SU-DHL-6 (cell line): Measurements from ENCODE around the gene ZGPAT.

Experiments
- H2AFZ ChIP-seq: fragments of 200-600 bp; sonication (generic); 2 replicates; pipeline ENCODE4 v1.6.1; 2014; ENCODE audit warnings: low read depth, mild to moderate bottlenecking, moderate library complexity, mixed read lengths, antibody characterized with exemption, low read length; ENCODE audit not compliant: severe bottlenecking
- H3F3A ChIP-seq: fragments of 200-600 bp; shearing (Covaris generic); 2 replicates; pipeline ENCODE4 v1.6.0; 2016; ENCODE audit warnings: antibody characterized with exemption, mild to moderate bottlenecking; ENCODE audit not compliant: insufficient read depth
- H3K27ac ChIP-seq: fragments of 200-600 bp; sonication (generic); 2 replicates; pipeline ENCODE4 v1.5.1; 2016; ENCODE audit warnings: low read depth, mild to moderate bottlenecking, low read length, moderate library complexity, mixed read lengths
- H3K27me3 ChIP-seq: fragments of 200-600 bp; sonication (generic), shearing (Covaris generic); 2 replicates; pipeline ENCODE4 v1.6.0; 2014; ENCODE audit warnings: mild to moderate bottlenecking, low read length
- H3K36me3 ChIP-seq: fragments of 200-600 bp; sonication (generic); 2 replicates; pipeline ENCODE4 v1.6.1; 2014; ENCODE audit warnings: mild to moderate bottlenecking, low read length, mixed read lengths
- H3K4me2 ChIP-seq: fragments of 300-600, 200-600 bp; shearing (Covaris generic), sonication (generic); 2 replicates; pipeline ENCODE4 v1.6.0; 2014; ENCODE audit warnings: low read length, low read depth, mild to moderate bottlenecking; ENCODE audit not compliant: poor library complexity, severe bottlenecking
- H3K4me3 ChIP-seq: fragments of 200-600 bp; sonication (generic); 2 replicates; pipeline ENCODE4 v1.5.1; 2014; ENCODE audit warnings: antibody characterized with exemption, low read length, mild to moderate bottlenecking, mixed read lengths; ENCODE audit not compliant: insufficient read depth, poor library complexity, severe bottlenecking
- H3K79me2 ChIP-seq: fragments of 200-600 bp; sonication (generic); 2 replicates; pipeline ENCODE4 v1.6.1; 2014; ENCODE audit warnings: mild to moderate bottlenecking, low read length, moderate library complexity; ENCODE audit not compliant: insufficient read depth
- H3K9ac ChIP-seq: fragments of 200-600 bp; sonication (generic); 2 replicates; pipeline ENCODE4 v1.7.0; 2014; ENCODE audit warnings: mild to moderate bottlenecking, low read length
- H3K9me2 ChIP-seq: fragments of 200-600 bp; sonication (generic); replicated peaks from 2 replicates; pipeline ENCODE4 v1.6.1; 2014; ENCODE audit warnings: low read length; ENCODE audit not compliant: insufficient read depth
- H3K9me3 ChIP-seq: fragments of 200-600 bp; sonication (generic); 2 replicates; pipeline ENCODE4 v1.6.1; 2014; ENCODE audit warnings: low read length, mixed read lengths; ENCODE audit not compliant: insufficient read depth
- H4K20me1 ChIP-seq: fragments of 200-600 bp; sonication (generic); 2 replicates; pipeline ENCODE4 v1.6.1; 2014; ENCODE audit warnings: low read depth, mild to moderate bottlenecking, antibody characterized with exemption, low read length, moderate library complexity, mixed read lengths
- EZH2phosphoT487 ChIP-seq: fragments of 200-600 bp; sonication (generic), shearing (Covaris generic); conservative IDR thresholded peaks from 2 replicates; pipeline ENCODE4 v1.6.1; 2018; ENCODE audit warnings: mild to moderate bottlenecking, antibody characterized with exemption, low read length, moderate library complexity, mixed read lengths
- TF ChIP-seq, protein P1 (sequence below): fragments of 200-600 bp; sonication (generic); IDR thresholded peaks from one replicate; pipeline ENCODE4 v1.5.1; 2017; ENCODE audit warnings: antibody characterized with exemption, mild to moderate bottlenecking, low read length, moderate library complexity; ENCODE audit not compliant: insufficient read depth, poor library complexity, severe bottlenecking

ZGPAT gene

DNA sequence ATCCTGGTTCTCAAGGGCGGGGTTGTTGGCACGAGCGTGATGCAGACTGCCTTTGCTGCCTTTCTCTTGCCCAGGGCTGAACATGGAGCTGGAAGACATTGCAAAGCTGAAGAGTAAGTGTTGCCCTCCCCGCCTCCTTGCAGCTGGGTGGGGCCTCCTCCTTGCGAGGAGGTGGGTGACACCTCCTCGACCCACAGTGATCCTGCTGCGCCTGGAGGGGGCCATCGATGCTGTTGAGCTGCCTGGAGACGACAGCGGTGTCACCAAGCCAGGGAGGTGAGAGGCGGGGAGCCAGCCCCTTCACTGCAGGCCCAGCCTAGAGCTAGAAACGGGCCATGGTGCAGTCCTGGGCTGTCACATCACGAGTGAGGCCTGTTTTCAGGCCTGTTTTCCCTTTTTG is 29.8 kb upstream of the ZGPAT start:
- TF ChIP-seq, protein P1, sequence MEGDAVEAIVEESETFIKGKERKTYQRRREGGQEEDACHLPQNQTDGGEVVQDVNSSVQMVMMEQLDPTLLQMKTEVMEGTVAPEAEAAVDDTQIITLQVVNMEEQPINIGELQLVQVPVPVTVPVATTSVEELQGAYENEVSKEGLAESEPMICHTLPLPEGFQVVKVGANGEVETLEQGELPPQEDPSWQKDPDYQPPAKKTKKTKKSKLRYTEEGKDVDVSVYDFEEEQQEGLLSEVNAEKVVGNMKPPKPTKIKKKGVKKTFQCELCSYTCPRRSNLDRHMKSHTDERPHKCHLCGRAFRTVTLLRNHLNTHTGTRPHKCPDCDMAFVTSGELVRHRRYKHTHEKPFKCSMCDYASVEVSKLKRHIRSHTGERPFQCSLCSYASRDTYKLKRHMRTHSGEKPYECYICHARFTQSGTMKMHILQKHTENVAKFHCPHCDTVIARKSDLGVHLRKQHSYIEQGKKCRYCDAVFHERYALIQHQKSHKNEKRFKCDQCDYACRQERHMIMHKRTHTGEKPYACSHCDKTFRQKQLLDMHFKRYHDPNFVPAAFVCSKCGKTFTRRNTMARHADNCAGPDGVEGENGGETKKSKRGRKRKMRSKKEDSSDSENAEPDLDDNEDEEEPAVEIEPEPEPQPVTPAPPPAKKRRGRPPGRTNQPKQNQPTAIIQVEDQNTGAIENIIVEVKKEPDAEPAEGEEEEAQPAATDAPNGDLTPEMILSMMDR: no peak
- no peak for TF ChIP-seq EZH2phosphoT487
- H4K20me1 ChIP-seq: no peaks in the 10 kb centered on the region
- H3K4me2 ChIP-seq: no peak overlapping the region
- no peak overlapping the region for H2AFZ ChIP-seq
- H3K9me2 ChIP-seq: no peaks in the 10 kb centered on the region
- H3K9ac ChIP-seq: no peak overlapping the region
- no peaks in the 10 kb centered on the region for H3K36me3 ChIP-seq
- no peaks in the 10 kb centered on the region for H3K27me3 ChIP-seq
- H3K27ac ChIP-seq: no peak overlapping the region
- no peak overlapping the region for H3K4me3 ChIP-seq
- H3K9me3 ChIP-seq: no peaks in the 10 kb centered on the region
- no peaks in the 10 kb centered on the region for H3K79me2 ChIP-seq
- H3F3A ChIP-seq: no peaks in the 10 kb centered on the region

DNA sequence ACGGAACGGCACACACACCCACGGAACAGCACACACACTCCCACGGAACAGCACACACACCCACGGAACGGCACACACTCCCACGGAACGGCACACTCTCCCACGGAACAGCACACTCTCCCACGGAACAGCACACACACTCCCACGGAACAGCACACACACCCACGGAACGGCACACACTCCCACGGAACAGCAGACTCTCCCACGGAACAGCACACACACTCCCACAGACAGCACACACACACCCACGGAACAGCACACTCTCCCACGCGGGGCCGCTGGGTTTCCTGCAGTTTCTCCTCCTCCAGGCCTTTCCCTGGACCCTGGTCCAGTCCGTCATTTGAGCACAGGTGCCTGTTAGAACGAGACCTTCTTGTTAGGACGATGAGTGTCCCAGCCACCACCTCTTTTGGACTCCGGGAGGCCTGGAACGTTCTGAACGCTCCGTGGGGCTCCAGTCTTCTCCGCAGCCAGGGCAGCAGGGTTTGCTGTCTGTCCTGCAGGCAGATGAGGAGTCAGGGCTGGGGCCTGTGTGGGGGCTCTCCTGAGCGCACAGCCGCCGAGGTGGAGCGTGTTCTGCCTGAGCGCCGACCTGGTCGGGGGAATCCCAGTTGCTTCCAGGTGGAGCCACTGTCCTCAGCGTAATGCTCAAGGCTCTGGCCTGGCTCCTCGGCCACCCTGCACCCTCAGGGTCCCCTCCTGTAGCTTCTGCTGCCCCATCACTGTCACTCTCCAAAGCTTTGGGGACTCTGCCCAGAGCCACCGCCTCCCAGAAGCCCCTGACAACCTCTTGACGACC is 29.0 kb upstream of the ZGPAT start:
- TF ChIP-seq, protein P1: no peak
- TF ChIP-seq EZH2phosphoT487: no peak
- H3K9ac ChIP-seq: no peak overlapping the region
- no peaks in the 10 kb centered on the region for H3K36me3 ChIP-seq
- H3K27me3 ChIP-seq: no peaks in the 10 kb centered on the region
- no peak overlapping the region for H3K4me3 ChIP-seq
- no peak overlapping the region for H3K4me2 ChIP-seq
- no peaks in the 10 kb centered on the region for H3K9me3 ChIP-seq
- no peaks in the 10 kb centered on the region for H3K79me2 ChIP-seq
- H2AFZ ChIP-seq: no peak overlapping the region
- H3K9me2 ChIP-seq: no peaks in the 10 kb centered on the region
- H3K27ac ChIP-seq: no peak overlapping the region
- no peaks in the 10 kb centered on the region for H3F3A ChIP-seq
- H4K20me1 ChIP-seq: no peaks in the 10 kb centered on the region

GRCh38 chr20:63679799-63680305 is 28.0 kb upstream of the ZGPAT start:
- Histone ChIP-seq H4K20me1 (no peaks in the 10 kb centered on the region), H3K27me3 (no peaks in the 10 kb centered on the region), H3K79me2 (no peaks in the 10 kb centered on the region), H3K9me2 (no peaks in the 10 kb centered on the region), H3K4me3 (no peak overlapping the region), H3F3A (no peaks in the 10 kb centered on the region), H3K36me3 (no peaks in the 10 kb centered on the region), H3K4me2 (no peak overlapping the region), H2AFZ (no peak overlapping the region), H3K27ac (no peak overlapping the region), H3K9ac (no peak overlapping the region), H3K9me3 (no peaks in the 10 kb centered on the region)
- TF ChIP-seq EZH2phosphoT487: no peak
- TF ChIP-seq, protein P1: no peak
